VCaP (cell line): ENCODE results near the gene FSIP1.
A peak's percentile ranks its signal among the peaks of the same experiment; 100 is the strongest.

Source experiments
- H3K27ac ChIP-seq: fragments of 450-650 bp; 2 replicates; pipeline ENCODE4 v1.5.1; 2017
- CTCF ChIP-seq: fragments of 450-650 bp; conservative IDR thresholded peaks from 2 replicates; pipeline ENCODE4 v1.5.1; 2017; ENCODE audit warnings: mild to moderate bottlenecking, moderate library complexity

The FSIP1 gene

GRCh38 chr15:39554746-39555387 lies 227.8 kb downstream of the FSIP1 start:
- peak overlapping the region; percentile 96 for H3K27ac ChIP-seq
- TF ChIP-seq CTCF: no peak

- TF ChIP-seq CTCF: no peak
- H3K27ac ChIP-seq: peak overlapping the region; percentile 96
These were observed 228.5 kb downstream of the FSIP1 start for GRCh38 chr15:39553947-39554693.

- peak overlapping the region; percentile 96 for H3K27ac ChIP-seq
- TF ChIP-seq CTCF: no peak
These were observed 230.1 kb downstream of the FSIP1 start for GRCh38 chr15:39552556-39552955.

GRCh38 chr15:39551476-39551875 lies 231.2 kb downstream of the FSIP1 start:
- no peak for TF ChIP-seq CTCF

More at GRCh38 chr15:39551476-39551875, 231.2 kb downstream of the FSIP1 start:
- H3K27ac ChIP-seq: peak overlapping the region; percentile 96; the same call in 1 of the 2 replicates
